ENCODE measurements around the gene KLK10.

- TF ChIP-seq CTCF (IDR thresholded peaks at IDR 0.05) (no peak), POLR2A (IDR thresholded peaks at IDR 0.05; ENCODE audit: low read depth) (no peak), EP300 (IDR thresholded peaks at IDR 0.05) (no peak), POLR2AphosphoS5 (IDR thresholded peaks at IDR 0.05) (no peak)
Measured at GRCh38 chr19:51026554-51026831, 7.0 kb upstream of the KLK10 start, which contains the start of gene KLK11.

Data from esophagus muscularis mucosa (tissue), 4 donors.